VCaP (cell line): ENCODE measurements around the gene LINC01488.

Experiments
- H3K27ac ChIP-seq: fragments of 450-650 bp; 2 replicates; pipeline ENCODE4 v1.5.1; 2017
- CTCF ChIP-seq: fragments of 450-650 bp; conservative IDR thresholded peaks from 2 replicates; pipeline ENCODE4 v1.5.1; 2017; ENCODE audit warnings: mild to moderate bottlenecking, moderate library complexity

Gene LINC01488

GRCh38 chr11:69493931-69494821 lies 12.7 kb downstream of the LINC01488 start:
- TF ChIP-seq CTCF = no peak
- H3K27ac ChIP-seq = no peak overlapping the region

DNA sequence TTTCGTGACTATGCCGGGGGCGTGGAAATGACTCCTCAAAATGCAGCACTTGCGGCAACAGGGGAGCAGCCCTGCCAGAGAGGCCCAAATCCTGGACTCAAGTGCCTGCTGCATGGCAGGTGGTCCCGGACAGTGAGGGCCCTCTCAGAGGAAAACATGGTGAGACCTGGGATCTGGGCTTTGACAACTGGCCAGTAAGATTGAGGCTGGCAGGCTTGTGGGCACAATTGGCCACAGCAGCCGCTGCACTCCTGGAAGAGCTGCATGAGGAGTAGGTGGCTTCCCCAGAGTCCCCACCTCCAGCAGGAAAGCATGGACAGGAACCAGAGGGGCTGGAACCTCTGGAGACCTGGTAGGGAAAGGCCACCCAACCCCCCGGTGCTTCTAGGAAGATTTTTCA lies 13.4 kb downstream of the LINC01488 start:
- H3K27ac ChIP-seq = no peak overlapping the region
- TF ChIP-seq CTCF = no peak

- no peak for TF ChIP-seq CTCF
- H3K27ac ChIP-seq = no peak overlapping the region
Observed at GRCh38 chr11:69495441-69496201, 14.2 kb downstream of the LINC01488 start.

DNA sequence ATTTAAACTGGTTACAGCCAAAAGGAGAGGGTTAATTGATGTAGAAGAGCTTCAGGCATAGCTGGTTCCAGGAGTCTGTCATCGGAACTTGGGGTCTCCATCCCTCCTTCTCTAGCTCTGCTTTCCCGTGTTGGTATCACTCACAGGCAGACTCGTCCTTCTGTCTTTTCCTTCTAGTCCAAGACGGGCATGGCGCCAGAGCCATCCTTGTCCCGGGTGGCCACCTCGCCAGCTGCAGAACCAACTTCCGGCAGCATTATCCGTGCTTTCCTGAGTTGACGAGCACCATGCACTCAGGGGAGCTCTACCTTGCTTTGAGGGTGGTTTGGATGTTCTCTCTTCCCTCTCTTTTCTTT lies 14.7 kb downstream of the LINC01488 start:
- no peak overlapping the region for H3K27ac ChIP-seq
- TF ChIP-seq CTCF = no peak

DNA sequence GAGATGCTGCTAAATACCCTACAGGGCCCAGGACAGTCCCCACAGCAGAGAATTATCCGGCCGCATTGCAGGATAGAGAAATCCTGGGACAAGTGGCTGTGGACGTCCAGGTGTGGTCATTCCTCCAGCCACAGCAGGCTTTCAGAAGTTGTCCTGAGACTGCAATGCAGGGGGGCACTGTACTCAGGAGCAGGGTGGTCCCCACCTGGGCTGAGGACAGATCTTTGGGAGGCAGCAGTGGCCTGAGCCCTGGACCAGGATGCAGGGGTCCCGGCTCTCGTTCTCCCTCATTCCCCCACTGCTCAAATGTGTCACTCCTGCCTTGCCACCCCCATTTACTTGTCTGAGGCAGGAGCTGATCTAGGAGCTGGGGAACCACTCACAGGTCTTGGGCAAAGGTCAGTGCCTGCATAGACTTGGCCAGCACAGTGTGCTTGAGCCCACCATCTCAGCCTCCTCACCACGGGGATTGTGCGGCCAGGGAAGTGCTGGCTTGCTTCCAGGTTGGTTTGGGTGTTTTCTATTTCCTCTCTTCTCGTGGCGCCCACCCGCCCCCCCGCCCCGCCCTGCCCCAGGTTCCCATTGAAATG lies 15.3 kb downstream of the LINC01488 start:
- TF ChIP-seq CTCF = no peak
- H3K27ac ChIP-seq = no peak overlapping the region

DNA sequence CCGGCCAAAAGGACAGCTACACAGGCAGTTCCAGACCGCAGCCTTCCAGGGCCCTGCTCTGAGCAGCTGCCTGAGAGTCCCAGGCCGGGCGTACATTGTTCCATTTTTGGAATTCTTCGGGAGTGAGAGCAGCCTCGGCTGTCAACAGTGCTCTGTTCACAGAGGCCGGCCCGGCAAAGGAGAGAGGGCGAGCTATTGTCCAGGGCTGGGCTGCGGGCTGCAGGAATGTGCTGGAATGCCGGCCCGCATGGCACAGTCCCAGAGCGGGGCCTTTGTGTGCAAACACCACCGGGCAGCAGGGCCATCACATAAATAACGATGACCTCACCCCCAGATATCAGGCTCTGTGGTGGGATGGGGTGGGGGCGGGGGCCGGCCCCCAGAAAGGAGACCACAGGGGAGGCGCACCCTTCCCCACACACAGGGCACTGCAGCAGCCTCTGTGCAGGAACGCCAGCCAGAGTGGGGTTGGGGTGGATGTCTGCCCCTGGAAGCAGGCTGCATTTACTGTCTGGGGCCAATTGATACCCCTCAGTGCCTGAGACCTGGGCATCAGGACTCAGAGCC lies 15.8 kb downstream of the LINC01488 start:
- H3K27ac ChIP-seq = no peak overlapping the region
- TF ChIP-seq CTCF = no peak

DNA sequence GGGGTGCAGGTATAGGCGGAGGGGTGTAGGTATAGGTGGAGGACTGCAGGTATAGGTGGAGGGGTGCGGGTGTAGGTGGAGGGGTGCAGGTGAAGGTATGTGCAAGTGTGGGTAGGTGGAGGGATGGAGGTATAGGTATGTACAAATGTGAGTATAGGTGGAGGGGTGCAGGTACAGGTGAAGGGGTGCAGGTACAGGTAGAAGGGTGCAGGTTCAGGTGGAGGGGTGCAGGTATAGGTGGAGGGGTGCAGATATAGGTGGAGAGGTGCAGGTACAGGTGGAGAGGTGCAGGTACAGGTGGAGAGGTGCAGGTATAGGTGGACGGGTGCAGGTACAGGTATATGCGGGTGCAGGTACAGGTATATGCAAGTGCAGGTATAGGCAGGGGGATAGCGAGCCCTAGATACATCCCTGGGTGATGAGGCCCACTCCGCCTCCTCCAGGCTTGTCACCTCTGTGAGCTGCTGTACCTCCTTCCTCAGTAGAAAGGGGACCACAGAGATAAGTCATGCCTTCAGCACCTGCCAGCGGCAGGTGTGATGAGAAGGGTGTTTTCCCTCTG lies 17.2 kb downstream of the LINC01488 start:
- TF ChIP-seq CTCF = no peak
- no peak overlapping the region for H3K27ac ChIP-seq
